KMS-11 (cell line): Measurements from ENCODE around the gene HPN.

Experiments used
- H2AFZ ChIP-seq: fragments of 200-600 bp; sonication (generic); 2 replicates; pipeline ENCODE4 v1.6.1; 2016; ENCODE audit warnings: antibody characterized with exemption, mixed run types, low read depth
- H3K27ac ChIP-seq: fragments of 200-600 bp; sonication (generic); 2 replicates; pipeline ENCODE4 v1.6.1; 2016; ENCODE audit warnings: mild to moderate bottlenecking, mixed run types
- H3K27me3 ChIP-seq: fragments of 200-600 bp; sonication (generic); 2 replicates; pipeline ENCODE4 v1.6.1; 2017; ENCODE audit warnings: mild to moderate bottlenecking, low read depth, mixed run types, moderate library complexity; ENCODE audit not compliant: insufficient read depth
- H3K36me3 ChIP-seq: fragments of 200-600 bp; sonication (generic); 2 replicates; pipeline ENCODE4 v1.6.1; 2017; ENCODE audit warnings: mild to moderate bottlenecking, mixed run types; ENCODE audit not compliant: insufficient read depth
- H3K4me1 ChIP-seq: fragments of 200-600 bp; sonication (generic); 2 replicates; pipeline ENCODE4 v1.6.1; 2016; ENCODE audit warnings: mild to moderate bottlenecking, low read depth, mixed run types; ENCODE audit not compliant: poor library complexity, severe bottlenecking
- H3K4me2 ChIP-seq: fragments of 200-600 bp; sonication (generic); 2 replicates; pipeline ENCODE4 v1.7.0; 2016; ENCODE audit warnings: mild to moderate bottlenecking, mixed run types
- H3K4me3 ChIP-seq: fragments of 200-600 bp; sonication (generic); IDR thresholded peaks from 2 replicates; pipeline ENCODE4 v1.6.1; 2017; ENCODE audit warnings: low read depth, low read length, mixed read lengths; ENCODE audit not compliant: insufficient read depth
- H3K79me2 ChIP-seq: fragments of 200-600 bp; sonication (generic); 2 replicates; pipeline ENCODE4 v1.6.1; 2016; ENCODE audit warnings: low read depth, mixed run types; ENCODE audit not compliant: insufficient read depth
- H3K9ac ChIP-seq: fragments of 200-600 bp; sonication (generic); 2 replicates; pipeline ENCODE4 v1.6.1; 2016; ENCODE audit warnings: mild to moderate bottlenecking, mixed run types
- H4K20me1 ChIP-seq: fragments of 200-600 bp; sonication (generic); 2 replicates; pipeline ENCODE4 v1.6.1; 2016; ENCODE audit warnings: mild to moderate bottlenecking, mixed run types; ENCODE audit not compliant: insufficient read depth
- TF ChIP-seq, protein P1 (sequence below): fragments of 200-600 bp; sonication (generic); conservative IDR thresholded peaks from 2 replicates; pipeline ENCODE4 v1.6.1; 2017; ENCODE audit warnings: low read depth, mild to moderate bottlenecking, antibody characterized with exemption, low read length, moderate library complexity, mixed read lengths

The HPN gene

GRCh38 chr19:35095667-35096368, 54.3 kb downstream of the HPN start:
- Histone ChIP-seq H3K4me2 (no peak overlapping the region), H3K9ac (no peak overlapping the region), H3K4me1 (no peaks in the 10 kb centered on the region), H3K36me3 (no peaks in the 10 kb centered on the region), H3K27ac (no peak overlapping the region), H3K27me3 (no peaks in the 10 kb centered on the region; the same call in 1 of the 2 replicates), H3K4me3 (no peak overlapping the region), H2AFZ (no peak overlapping the region), H3K79me2 (no peaks in the 10 kb centered on the region), H4K20me1 (no peaks in the 10 kb centered on the region)
- TF ChIP-seq, protein P1, sequence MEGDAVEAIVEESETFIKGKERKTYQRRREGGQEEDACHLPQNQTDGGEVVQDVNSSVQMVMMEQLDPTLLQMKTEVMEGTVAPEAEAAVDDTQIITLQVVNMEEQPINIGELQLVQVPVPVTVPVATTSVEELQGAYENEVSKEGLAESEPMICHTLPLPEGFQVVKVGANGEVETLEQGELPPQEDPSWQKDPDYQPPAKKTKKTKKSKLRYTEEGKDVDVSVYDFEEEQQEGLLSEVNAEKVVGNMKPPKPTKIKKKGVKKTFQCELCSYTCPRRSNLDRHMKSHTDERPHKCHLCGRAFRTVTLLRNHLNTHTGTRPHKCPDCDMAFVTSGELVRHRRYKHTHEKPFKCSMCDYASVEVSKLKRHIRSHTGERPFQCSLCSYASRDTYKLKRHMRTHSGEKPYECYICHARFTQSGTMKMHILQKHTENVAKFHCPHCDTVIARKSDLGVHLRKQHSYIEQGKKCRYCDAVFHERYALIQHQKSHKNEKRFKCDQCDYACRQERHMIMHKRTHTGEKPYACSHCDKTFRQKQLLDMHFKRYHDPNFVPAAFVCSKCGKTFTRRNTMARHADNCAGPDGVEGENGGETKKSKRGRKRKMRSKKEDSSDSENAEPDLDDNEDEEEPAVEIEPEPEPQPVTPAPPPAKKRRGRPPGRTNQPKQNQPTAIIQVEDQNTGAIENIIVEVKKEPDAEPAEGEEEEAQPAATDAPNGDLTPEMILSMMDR, result no peak

DNA sequence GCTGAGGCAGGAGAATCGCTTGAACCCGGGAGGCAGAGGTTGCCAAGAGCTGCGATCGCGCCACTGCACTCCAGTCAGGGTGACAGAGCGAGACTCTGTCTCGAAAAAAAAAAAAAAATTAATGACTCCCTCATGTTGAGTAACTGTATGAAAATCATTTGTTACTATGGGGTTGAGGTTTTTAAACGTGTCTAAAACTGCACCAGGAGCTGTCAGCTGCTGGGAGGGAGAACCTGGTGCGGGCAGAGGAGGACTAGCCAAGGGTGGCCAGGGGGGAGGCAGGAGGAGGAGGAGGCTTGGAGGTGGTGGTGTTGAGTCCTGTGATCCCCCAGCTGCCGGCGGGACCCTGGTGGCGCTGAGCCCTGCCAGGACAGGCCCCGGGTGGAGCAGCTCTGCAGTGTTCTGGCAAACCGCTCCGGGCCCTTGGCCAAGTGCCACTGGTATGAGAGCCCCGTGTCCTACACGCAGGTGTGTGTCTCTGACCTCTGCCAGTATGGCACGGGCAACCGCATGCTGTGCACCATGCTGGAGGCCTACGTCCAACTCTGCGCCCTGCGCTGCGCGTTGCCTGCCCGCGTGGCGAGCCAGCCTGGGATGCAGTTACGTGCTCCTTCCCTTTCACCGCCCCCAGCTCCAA, 57.0 kb downstream of the HPN start:
- Histone ChIP-seq H3K4me2 (no peak overlapping the region), H3K79me2 (no peaks in the 10 kb centered on the region), H3K27me3 (peaks cover 6% of the 10 kb centered on the region; the same call in 1 of the 2 replicates), H3K9ac (no peak overlapping the region), H3K27ac (no peak overlapping the region), H3K4me1 (no peaks in the 10 kb centered on the region), H3K4me3 (no peak overlapping the region), H2AFZ (no peak overlapping the region), H4K20me1 (no peaks in the 10 kb centered on the region), H3K36me3 (no peaks in the 10 kb centered on the region)
- TF ChIP-seq, protein P1, result no peak

- no peaks in the 10 kb centered on the region for H3K4me1 ChIP-seq
- no peak overlapping the region for H3K27ac ChIP-seq
- no peak overlapping the region for H2AFZ ChIP-seq
- H4K20me1 ChIP-seq, result no peaks in the 10 kb centered on the region
- no peaks in the 10 kb centered on the region for H3K36me3 ChIP-seq
- TF ChIP-seq, protein P1, result no peak
- peaks cover 6% of the 10 kb centered on the region; the same call in 1 of the 2 replicates for H3K27me3 ChIP-seq
- H3K79me2 ChIP-seq, result no peaks in the 10 kb centered on the region
- H3K9ac ChIP-seq, result no peak overlapping the region
- H3K4me3 ChIP-seq, result no peak overlapping the region
- H3K4me2 ChIP-seq, result no peak overlapping the region
Measured at GRCh38 chr19:35099155-35099896, 57.8 kb downstream of the HPN start.

GRCh38 chr19:35099897-35100275, 58.4 kb downstream of the HPN start:
- peaks cover 6% of the 10 kb centered on the region; the same call in 1 of the 2 replicates for H3K27me3 ChIP-seq
- TF ChIP-seq, protein P1, result no peak
- H3K9ac ChIP-seq, result no peak overlapping the region
- H3K27ac ChIP-seq, result no peak overlapping the region
- no peak overlapping the region for H3K4me2 ChIP-seq
- H3K36me3 ChIP-seq, result no peaks in the 10 kb centered on the region
- no peaks in the 10 kb centered on the region for H3K79me2 ChIP-seq
- no peaks in the 10 kb centered on the region for H4K20me1 ChIP-seq
- H3K4me1 ChIP-seq, result no peaks in the 10 kb centered on the region
- no peak overlapping the region for H3K4me3 ChIP-seq
- no peak overlapping the region for H2AFZ ChIP-seq
